PC-9 (cell line): Measurements from ENCODE around the gene GABRR2. TPM values are rescaled to one million over a fixed set of nuclear protein-coding genes. Genes with fewer than 3 reads are reported as not detected.

Source experiments
- BruUV-seq: library from RNA; stranded (reverse); fragments of 400-500 nt; replicated peaks from 2 replicates; lab custom pipeline; 2021; lab: Mats Ljungman, UMichigan
- CTCF ChIA-PET: fragments of 300-600 bp; sonication (Branson Sonifier 250); formaldehyde crosslinking; loops from one replicate; lab custom pipeline; 2022; ENCODE audit warnings: antibody characterized with exemption; lab: Charles Lee
- POLR2A ChIA-PET: fragments of 300-600 bp; sonication (Branson Sonifier 250); formaldehyde crosslinking; loops from one replicate; lab custom pipeline; 2022; ENCODE audit warnings: antibody characterized with exemption; ENCODE audit not compliant: unreplicated experiment; lab: Charles Lee
- DNase-seq, 2 experiments: peaks; one replicate each; pipeline versions ENCODE4 v3.0.0 to v3.0.0-alpha.2; 2015 to 2022; ENCODE audit warnings: mixed read lengths in 1 of 2
- H2AFZ ChIP-seq: fragments of 200-600 bp; sonication (generic); 2 replicates; pipeline ENCODE4 v1.8.1; 2017; ENCODE audit warnings: antibody characterized with exemption
- H3F3A ChIP-seq: fragments of 200-600 bp; sonication (generic); 2 replicates; pipeline ENCODE4 v1.8.1; 2017; ENCODE audit warnings: antibody characterized with exemption, mild to moderate bottlenecking, low read depth; ENCODE audit not compliant: insufficient read depth
- H3K27ac ChIP-seq: fragments of 200-600 bp; sonication (generic); 2 replicates; pipeline ENCODE4 v1.6.1; 2016; ENCODE audit warnings: mixed run types
- H3K27me3 ChIP-seq: fragments of 200-600 bp; sonication (generic); 2 replicates; pipeline ENCODE4 v1.6.1; 2016; ENCODE audit warnings: low read depth, mixed run types; ENCODE audit not compliant: insufficient read depth
- H3K36me3 ChIP-seq: fragments of 200-600 bp; sonication (generic); 2 replicates; pipeline ENCODE4 v1.6.1; 2016; ENCODE audit warnings: low read depth, mixed run types
- H3K4me1 ChIP-seq: fragments of 200-600 bp; sonication (generic); replicated peaks from 2 replicates; pipeline ENCODE4 v1.6.1; 2016; ENCODE audit warnings: mixed run types; ENCODE audit not compliant: insufficient read depth
- H3K4me2 ChIP-seq: fragments of 200-600 bp; sonication (generic); 2 replicates; pipeline ENCODE4 v1.6.1; 2017; ENCODE audit warnings: mixed run types
- H3K4me3 ChIP-seq: fragments of 200-600 bp; sonication (generic); 2 replicates; pipeline ENCODE4 v1.6.1; 2016; ENCODE audit warnings: mixed run types
- H3K79me2 ChIP-seq: fragments of 200-600 bp; sonication (generic); 2 replicates; pipeline ENCODE4 v1.6.1; 2017; ENCODE audit warnings: low read depth, mixed run types
- H3K9me2 ChIP-seq: fragments of 200-600 bp; sonication (generic); 2 replicates; pipeline ENCODE4 v1.8.1; 2017; ENCODE audit warnings: mild to moderate bottlenecking; ENCODE audit not compliant: insufficient read depth
- H3K9me3 ChIP-seq: fragments of 200-600 bp; sonication (generic); 2 replicates; pipeline ENCODE4 v1.8.1; 2016; ENCODE audit warnings: low read depth; ENCODE audit not compliant: insufficient read depth
- H4K20me1 ChIP-seq: fragments of 200-600 bp; sonication (generic); 2 replicates; pipeline ENCODE4 v1.8.1; 2017; ENCODE audit not compliant: insufficient read depth
- CTCF ChIP-seq: fragments of 200-600 bp; sonication (generic); conservative IDR thresholded peaks from 2 replicates; pipeline ENCODE4 v1.6.1; 2017; ENCODE audit warnings: mixed run types, antibody characterized with exemption, mild to moderate bottlenecking, moderate library complexity
- EZH2 ChIP-seq: fragments of 200-600 bp; sonication (generic); IDR thresholded peaks from 2 replicates; pipeline ENCODE4 v1.8.0; 2017; ENCODE audit warnings: antibody characterized with exemption, low read depth
- intact Hi-C: fragments of 100-400 bp; cut with micrococcal nuclease; formaldehyde crosslinking; loops from one replicate; pipeline ENCODE4 v1.10.0; 2022; ENCODE audit not compliant: unreplicated experiment
- total RNA-seq: library from RNA; stranded (reverse); gene quantifications from 2 replicates; pipeline ENCODE4 v1.2.3, GENCODE V29; 2021

Gene GABRR2
- total RNA-seq, 1 experiment from 2014 or later, result 0.52 TPM

GRCh38 chr6:89302195-89302770, 12.8 kb downstream of the GABRR2 start:
- peaks cover 27% of the 10 kb centered on the region for H3K4me1 ChIP-seq
- H3K9me3 ChIP-seq, result no peaks in the 10 kb centered on the region
- no peaks in the 10 kb centered on the region for H3K9me2 ChIP-seq
- H3K4me3 ChIP-seq, result no peak overlapping the region
- ChIA-PET CTCF (no interaction called here), POLR2A (interaction anchor here (0.6 kb wide), 1 partner anchor 50 kb away, joined by 4 read pairs; no protein-coding TSS in a partner anchor)
- no peak overlapping the region for H2AFZ ChIP-seq
- H3K4me2 ChIP-seq, result no peak overlapping the region
- H3K27me3 ChIP-seq, result no peaks in the 10 kb centered on the region
- no peaks in the 10 kb centered on the region for H3K36me3 ChIP-seq
- DNase-seq, result no peak
- H3K27ac ChIP-seq, result no peak overlapping the region
- H3F3A ChIP-seq, result peaks cover 26% of the 10 kb centered on the region
- intact Hi-C loops, result no loop called here
- BruUV-seq, result no TSS peak
- no peaks in the 10 kb centered on the region for H4K20me1 ChIP-seq
- no peaks in the 10 kb centered on the region for H3K79me2 ChIP-seq
- TF ChIP-seq EZH2, result no peak
- TF ChIP-seq CTCF, result no peak

GRCh38 chr6:89301586-89302194, 13.4 kb downstream of the GABRR2 start:
- BruUV-seq, result no TSS peak
- TF ChIP-seq CTCF (no peak), EZH2 (no peak)
- CTCF ChIA-PET, result no interaction called here
- intact Hi-C loops, result no loop called here
- Histone ChIP-seq H3K27me3 (no peaks in the 10 kb centered on the region), H3K4me3 (no peak overlapping the region), H3K9me2 (no peaks in the 10 kb centered on the region), H3K4me2 (no peak overlapping the region), H3K79me2 (no peaks in the 10 kb centered on the region), H3F3A (peaks cover 31% of the 10 kb centered on the region), H3K4me1 (peaks cover 33% of the 10 kb centered on the region), H3K36me3 (no peaks in the 10 kb centered on the region), H3K9me3 (no peaks in the 10 kb centered on the region), H4K20me1 (no peaks in the 10 kb centered on the region), H3K27ac (no peak overlapping the region), H2AFZ (no peak overlapping the region)
- no peak for DNase-seq
- POLR2A ChIA-PET, result interaction anchor here (0.6 kb wide), 1 partner anchor 50 kb away, joined by 4 read pairs; no protein-coding TSS in a partner anchor

- Histone ChIP-seq H3K27me3 (no peaks in the 10 kb centered on the region), H3K9me3 (no peaks in the 10 kb centered on the region), H3K36me3 (no peaks in the 10 kb centered on the region), H3K27ac (peak overlapping the region; percentile 100), H3F3A (peaks cover 31% of the 10 kb centered on the region), H3K4me2 (peak overlapping the region; percentile 85), H3K4me1 (peaks cover 36% of the 10 kb centered on the region), H4K20me1 (no peaks in the 10 kb centered on the region), H3K79me2 (no peaks in the 10 kb centered on the region), H2AFZ (no peak overlapping the region; the same call in 1 of the 2 replicates), H3K4me3 (no peak overlapping the region), H3K9me2 (no peaks in the 10 kb centered on the region)
- BruUV-seq, result no TSS peak
- DNase-seq, result peak in 1 of 2 experiments; percentile 11
- TF ChIP-seq CTCF, result peak; percentile 31; the same call in 1 of the 2 replicates
- no peak for TF ChIP-seq EZH2
- intact Hi-C loops, result loop anchor here (2.0 to 5.0 kb wide), 5 partner anchors 68 to 1597 kb away; partner anchors contain the start of genes AKIRIN2, PM20D2 and PNRC1
- ChIA-PET POLR2A (interaction anchor here (1.5 kb wide), 1 partner anchor 219 kb away, joined by 22 read pairs; the partner anchor contains the start of gene PNRC1), CTCF (interaction anchor here (1.2 kb wide), 1 partner anchor 47 kb away, joined by 3 read pairs; no protein-coding TSS in a partner anchor)
Measured at GRCh38 chr6:89299466-89299850, 15.6 kb downstream of the GABRR2 start.
